ENCODE measurements around the gene CKAP5. TPM values are rescaled to one million over a fixed set of nuclear protein-coding genes. Genes with fewer than 3 reads are reported as not detected.

Gene CKAP5
- total RNA-seq, 1 experiment from 2014 or later, result 190 TPM

DNA sequence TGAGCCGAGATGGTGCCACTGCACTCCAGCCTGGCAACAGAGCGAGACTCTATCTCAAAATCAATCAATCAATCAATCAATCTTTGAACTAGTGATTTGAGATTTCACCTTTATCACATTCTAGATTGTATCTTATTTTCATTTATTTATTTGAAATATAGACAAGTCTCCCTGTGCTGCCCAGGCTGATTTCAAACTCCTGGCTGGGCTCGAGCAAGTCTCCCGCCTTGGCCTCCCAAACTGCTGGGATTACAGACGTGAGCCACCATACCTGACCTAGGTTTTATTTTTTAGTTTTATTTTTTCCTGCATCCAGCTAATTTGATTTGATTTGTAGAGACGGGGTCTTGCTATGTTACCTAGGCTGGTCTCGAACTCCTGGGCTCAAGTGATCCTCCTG is 109.9 kb downstream of the CKAP5 start:
- no peaks in the 10 kb centered on the region; a peak in 1 of 5 replicates for H3K9me3 Mint-ChIP-seq
- no peak overlapping the region for H4K91ac ChIP-seq (ENCODE audit: insufficient read length, low read depth, low read length)
- no peaks in the 10 kb centered on the region for H3K9me3 ChIP-seq (ENCODE audit: control insufficient read depth, low read depth, low read length)
- H2AFZ ChIP-seq (ENCODE audit: low read length), result no peak overlapping the region
- no peak overlapping the region for H3K27ac ChIP-seq (ENCODE audit: insufficient read length, low read depth, low read length)
- H3K4ac ChIP-seq (ENCODE audit: low read depth, low read length), result no peak overlapping the region
- no peak overlapping the region for H2BK15ac ChIP-seq (ENCODE audit: low read depth, low read length)
- no peak overlapping the region for H2AK5ac ChIP-seq (ENCODE audit: insufficient read length, low read length)
- H3K79me2 ChIP-seq (ENCODE audit: insufficient read depth, low read length), result no peaks in the 10 kb centered on the region
- no peak overlapping the region for H3K27ac Mint-ChIP-seq
- H4K8ac ChIP-seq (replicated peaks; ENCODE audit: insufficient read length, low read depth, low read length), result no peak overlapping the region
- no peaks in the 10 kb centered on the region for H3K4me1 ChIP-seq (ENCODE audit: insufficient read depth, low read length)
- no peaks in the 10 kb centered on the region for H4K20me1 ChIP-seq (ENCODE audit: control insufficient read depth, insufficient read depth, insufficient read length)
- H3T11ph ChIP-seq (ENCODE audit: low read length), result no peak overlapping the region
- no peak overlapping the region for H3K4me3 Mint-ChIP-seq
- H2BK120ac ChIP-seq (ENCODE audit: low read depth, low read length, poor library complexity, severe bottlenecking), result no peak overlapping the region
- no peak overlapping the region for H3K56ac ChIP-seq (ENCODE audit: insufficient read length, low read depth, low read length)
- no peak overlapping the region for H3K4me2 ChIP-seq (ENCODE audit: insufficient read depth, insufficient read length, low read length)
- H3K4me1 Mint-ChIP-seq, result peaks cover 6 to 8% of the 10 kb centered on the region in 2 experiments
- no peak overlapping the region for H3K14ac ChIP-seq (ENCODE audit: insufficient read depth, low read length)
- H2BK5ac ChIP-seq (ENCODE audit: insufficient read length, low read length), result no peak overlapping the region
- H4K5ac ChIP-seq (ENCODE audit: insufficient read length, low read depth, low read length), result no peak overlapping the region
- H3K18ac ChIP-seq (ENCODE audit: insufficient read length, low read depth, low read length), result no peak overlapping the region
- H3K23ac ChIP-seq (ENCODE audit: insufficient read length, low read depth, low read length), result no peak overlapping the region
- no peak for DNase-seq
- H3K9ac ChIP-seq (ENCODE audit: extremely low read depth, insufficient read length, low read length), result no peak overlapping the region
- H3K23me2 ChIP-seq (ENCODE audit: insufficient read length, low read depth, low read length, poor library complexity, severe bottlenecking), result no peaks in the 10 kb centered on the region
- H3K36me3 Mint-ChIP-seq (ENCODE audit: insufficient read depth in 1 of 3, low read depth in 3 of 3), result peaks cover 2 to 7% (median 4%) of the 10 kb centered on the region in 3 experiments; a peak in 5 of 7 replicates
- H2BK12ac ChIP-seq (ENCODE audit: insufficient read length, low read depth, low read length), result no peak overlapping the region
- no peaks in the 10 kb centered on the region for H3K79me1 ChIP-seq (ENCODE audit: insufficient read depth, low read depth, low read length, poor library complexity, severe bottlenecking)
- TF ChIP-seq, protein P1, sequence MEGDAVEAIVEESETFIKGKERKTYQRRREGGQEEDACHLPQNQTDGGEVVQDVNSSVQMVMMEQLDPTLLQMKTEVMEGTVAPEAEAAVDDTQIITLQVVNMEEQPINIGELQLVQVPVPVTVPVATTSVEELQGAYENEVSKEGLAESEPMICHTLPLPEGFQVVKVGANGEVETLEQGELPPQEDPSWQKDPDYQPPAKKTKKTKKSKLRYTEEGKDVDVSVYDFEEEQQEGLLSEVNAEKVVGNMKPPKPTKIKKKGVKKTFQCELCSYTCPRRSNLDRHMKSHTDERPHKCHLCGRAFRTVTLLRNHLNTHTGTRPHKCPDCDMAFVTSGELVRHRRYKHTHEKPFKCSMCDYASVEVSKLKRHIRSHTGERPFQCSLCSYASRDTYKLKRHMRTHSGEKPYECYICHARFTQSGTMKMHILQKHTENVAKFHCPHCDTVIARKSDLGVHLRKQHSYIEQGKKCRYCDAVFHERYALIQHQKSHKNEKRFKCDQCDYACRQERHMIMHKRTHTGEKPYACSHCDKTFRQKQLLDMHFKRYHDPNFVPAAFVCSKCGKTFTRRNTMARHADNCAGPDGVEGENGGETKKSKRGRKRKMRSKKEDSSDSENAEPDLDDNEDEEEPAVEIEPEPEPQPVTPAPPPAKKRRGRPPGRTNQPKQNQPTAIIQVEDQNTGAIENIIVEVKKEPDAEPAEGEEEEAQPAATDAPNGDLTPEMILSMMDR (conservative IDR thresholded peaks at IDR 0.05), result no peak
- no peaks in the 10 kb centered on the region; the same call in 1 of the 2 replicates for H3K27me3 Mint-ChIP-seq (ENCODE audit: low read depth)
- no peaks in the 10 kb centered on the region for H3K27me3 ChIP-seq (ENCODE audit: insufficient read depth, low read length)
- no CpG with 5 or more reads among the region's 7 CpGs for WGBS (ENCODE audit: extremely low coverage, insufficient read length, low lambda C conversion rate)
- no peak overlapping the region for H2BK20ac ChIP-seq (ENCODE audit: low read depth, low read length, poor library complexity, severe bottlenecking)
